Measurements from ENCODE around the gene DAB2.

DAB2 gene

GRCh38 chr5:39469176-39469575 is 44.4 kb upstream of the DAB2 start:
- Histone ChIP-seq H3K9me3 (no peaks in the 10 kb centered on the region), H3K36me3 (no peaks in the 10 kb centered on the region), H3K27me3 (no peaks in the 10 kb centered on the region), H3K4me1 (no peaks in the 10 kb centered on the region), H3K4me3 (ENCODE audit: low read depth, low read length) (no peak overlapping the region)
- no peak for DNase-seq
- TF ChIP-seq, protein P1, sequence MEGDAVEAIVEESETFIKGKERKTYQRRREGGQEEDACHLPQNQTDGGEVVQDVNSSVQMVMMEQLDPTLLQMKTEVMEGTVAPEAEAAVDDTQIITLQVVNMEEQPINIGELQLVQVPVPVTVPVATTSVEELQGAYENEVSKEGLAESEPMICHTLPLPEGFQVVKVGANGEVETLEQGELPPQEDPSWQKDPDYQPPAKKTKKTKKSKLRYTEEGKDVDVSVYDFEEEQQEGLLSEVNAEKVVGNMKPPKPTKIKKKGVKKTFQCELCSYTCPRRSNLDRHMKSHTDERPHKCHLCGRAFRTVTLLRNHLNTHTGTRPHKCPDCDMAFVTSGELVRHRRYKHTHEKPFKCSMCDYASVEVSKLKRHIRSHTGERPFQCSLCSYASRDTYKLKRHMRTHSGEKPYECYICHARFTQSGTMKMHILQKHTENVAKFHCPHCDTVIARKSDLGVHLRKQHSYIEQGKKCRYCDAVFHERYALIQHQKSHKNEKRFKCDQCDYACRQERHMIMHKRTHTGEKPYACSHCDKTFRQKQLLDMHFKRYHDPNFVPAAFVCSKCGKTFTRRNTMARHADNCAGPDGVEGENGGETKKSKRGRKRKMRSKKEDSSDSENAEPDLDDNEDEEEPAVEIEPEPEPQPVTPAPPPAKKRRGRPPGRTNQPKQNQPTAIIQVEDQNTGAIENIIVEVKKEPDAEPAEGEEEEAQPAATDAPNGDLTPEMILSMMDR (IDR thresholded peaks at IDR 0.05; ENCODE audit: low read depth, low read length) = no peak

GRCh38 chr5:39466846-39467245 is 42.1 kb upstream of the DAB2 start:
- Histone ChIP-seq H3K4me3 (ENCODE audit: low read depth, low read length) (no peak overlapping the region), H3K4me1 (no peaks in the 10 kb centered on the region), H3K36me3 (no peaks in the 10 kb centered on the region), H3K9me3 (no peaks in the 10 kb centered on the region), H3K27me3 (no peaks in the 10 kb centered on the region)
- TF ChIP-seq, protein P1 (IDR thresholded peaks at IDR 0.05; ENCODE audit: low read depth, low read length) = no peak
- no peak for DNase-seq

- H3K4me3 ChIP-seq (ENCODE audit: low read depth, low read length) = no peak overlapping the region
- no peaks in the 10 kb centered on the region for H3K4me1 ChIP-seq
- TF ChIP-seq, protein P1 (IDR thresholded peaks at IDR 0.05; ENCODE audit: low read depth, low read length) = no peak
- H3K9me3 ChIP-seq = no peaks in the 10 kb centered on the region
- DNase-seq = no peak
- H3K36me3 ChIP-seq = no peaks in the 10 kb centered on the region
- no peaks in the 10 kb centered on the region for H3K27me3 ChIP-seq
These were observed 41.1 kb upstream of the DAB2 start for GRCh38 chr5:39465843-39466242.

- Histone ChIP-seq H3K9me3 (no peaks in the 10 kb centered on the region), H3K4me1 (no peaks in the 10 kb centered on the region), H3K4me3 (ENCODE audit: low read depth, low read length) (no peak overlapping the region), H3K36me3 (no peaks in the 10 kb centered on the region), H3K27me3 (no peaks in the 10 kb centered on the region)
- TF ChIP-seq, protein P1 (IDR thresholded peaks at IDR 0.05; ENCODE audit: low read depth, low read length) = no peak
- no peak for DNase-seq
These were observed 40.3 kb upstream of the DAB2 start for GRCh38 chr5:39465097-39465496.

DNA sequence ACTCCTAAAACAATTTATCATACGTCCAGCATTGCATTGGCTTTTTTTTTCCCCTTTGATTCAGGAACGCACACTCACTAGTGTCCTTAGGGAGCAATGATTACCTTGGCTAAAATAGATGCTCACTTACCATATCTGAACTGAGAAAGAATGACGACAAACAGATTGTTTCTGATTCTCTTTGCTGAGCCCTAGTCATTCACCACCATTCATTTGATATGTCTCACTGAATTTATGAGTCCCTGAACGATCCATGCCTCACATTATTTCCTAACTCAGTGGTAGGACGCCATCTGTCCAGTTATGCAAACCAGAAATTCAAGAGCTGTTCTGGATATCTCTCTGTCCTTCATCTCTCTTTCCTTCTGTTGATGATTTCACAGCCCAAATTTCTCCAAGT is 39.3 kb upstream of the DAB2 start:
- DNase-seq = no peak
- no peaks in the 10 kb centered on the region for H3K9me3 ChIP-seq
- TF ChIP-seq, protein P1 (IDR thresholded peaks at IDR 0.05; ENCODE audit: low read depth, low read length) = no peak

GRCh38 chr5:39462211-39462610 is 37.4 kb upstream of the DAB2 start:
- no peaks in the 10 kb centered on the region for H3K36me3 ChIP-seq
- H3K4me1 ChIP-seq = no peaks in the 10 kb centered on the region
- no peaks in the 10 kb centered on the region for H3K9me3 ChIP-seq
- no peak for DNase-seq
- H3K4me3 ChIP-seq (ENCODE audit: low read depth, low read length) = no peak overlapping the region
- TF ChIP-seq, protein P1 (IDR thresholded peaks at IDR 0.05; ENCODE audit: low read depth, low read length) = no peak
- H3K27me3 ChIP-seq = no peaks in the 10 kb centered on the region

More for the DNA sequence above, 39.3 kb upstream of the DAB2 start:
- H3K4me3 ChIP-seq (ENCODE audit: low read depth, low read length) = no peak overlapping the region
- H3K27me3 ChIP-seq = no peaks in the 10 kb centered on the region
- no peaks in the 10 kb centered on the region for H3K36me3 ChIP-seq
- H3K4me1 ChIP-seq = no peaks in the 10 kb centered on the region

Measured in BE2C (cell line).